GM18520 (cell line): ENCODE data around the gene TCAP.

ENCODE experiments used
- ATAC-seq: cut with Tn5 transposase; IDR thresholded peaks from one replicate; pipeline ENCODE4 v1.9.1; 2021; ENCODE audit not compliant: unreplicated experiment

The TCAP gene

DNA sequence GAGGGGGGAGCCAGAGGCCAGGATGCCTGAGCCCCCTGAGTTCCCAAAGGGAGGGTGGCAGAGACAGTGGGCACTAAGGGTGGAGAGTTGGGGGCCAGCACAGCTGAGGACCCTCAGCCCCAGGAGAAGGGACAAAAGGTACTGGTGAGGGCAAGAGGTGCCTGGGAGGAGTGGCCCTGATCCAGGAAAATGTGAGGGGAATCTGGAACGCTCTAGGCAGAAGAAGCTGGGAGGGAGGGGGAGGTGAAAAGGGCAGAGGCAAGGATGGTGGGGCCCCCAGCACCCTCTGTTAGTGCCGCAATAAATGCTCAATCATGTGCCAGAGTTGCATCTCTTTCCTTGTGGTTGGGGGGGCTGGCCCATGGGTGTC, 1.1 kb downstream of the TCAP start:
- no peak for ATAC-seq

DNA sequence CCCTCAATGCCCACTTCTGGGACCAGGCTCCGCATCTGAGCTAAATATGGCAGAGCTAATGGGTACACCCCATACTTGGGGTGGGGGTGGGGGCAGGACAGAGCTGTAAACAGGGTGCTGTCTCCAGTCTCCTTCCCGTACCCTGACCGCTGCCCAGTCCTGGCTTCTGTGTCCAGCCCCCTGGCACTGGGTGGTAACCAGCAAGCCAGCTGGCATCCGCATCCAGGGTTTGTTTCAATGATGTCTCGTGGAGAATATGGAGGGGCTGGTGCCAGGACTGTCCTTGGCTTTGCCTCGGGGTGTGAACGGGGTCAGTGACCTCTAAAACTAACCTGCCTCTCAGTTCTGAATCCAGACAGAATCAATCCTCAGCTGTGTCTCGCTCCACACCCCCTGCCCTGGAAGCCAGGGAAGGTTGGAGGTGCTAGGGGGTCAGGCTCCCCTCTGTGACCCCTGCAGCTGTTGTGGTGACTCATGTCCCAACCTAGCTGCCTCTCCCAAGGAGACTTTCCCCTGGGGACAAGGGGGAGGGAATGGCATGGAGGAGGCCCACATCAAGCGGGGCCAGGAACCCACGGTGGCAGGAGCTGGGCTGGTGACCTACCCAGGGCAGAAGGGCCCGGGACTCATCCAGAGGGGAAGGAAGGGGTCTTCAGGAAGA, 1.6 kb downstream of the TCAP start:
- ATAC-seq, result no peak

DNA sequence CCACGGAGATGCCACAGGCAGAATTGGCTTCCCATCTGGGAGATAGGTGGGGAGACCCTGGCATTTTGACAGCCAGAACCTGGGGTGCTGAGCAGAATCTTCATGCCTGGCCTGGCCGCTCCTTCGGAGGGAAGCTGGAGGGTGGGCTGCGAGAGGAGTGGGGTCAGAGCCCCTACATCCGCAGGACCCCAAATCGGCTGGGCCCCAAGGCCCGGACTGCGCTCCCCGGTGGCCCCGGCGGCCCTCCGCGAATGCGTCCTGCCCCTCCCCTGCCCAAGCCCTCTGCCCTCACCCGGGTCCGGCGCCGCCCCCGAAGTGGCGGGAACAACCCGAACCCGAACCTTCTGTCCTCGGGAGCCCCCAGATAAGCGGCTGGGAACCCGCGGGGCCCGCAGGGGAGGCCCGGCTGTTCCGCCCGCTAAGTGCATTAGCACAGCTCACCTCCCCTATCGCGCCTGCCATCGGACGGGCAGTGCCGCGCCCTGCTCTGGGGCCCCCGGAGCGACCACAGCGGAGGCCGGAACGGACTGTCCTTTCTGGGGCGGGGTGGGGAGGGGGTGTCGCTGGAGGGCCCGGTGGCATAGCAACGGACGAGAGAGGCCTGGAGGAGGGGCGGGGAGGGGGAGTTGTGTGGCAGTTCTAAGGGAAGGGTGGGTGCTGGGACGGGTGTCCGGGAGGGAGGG, 2.3 kb downstream of the TCAP start:
- ATAC-seq, result no peak

DNA sequence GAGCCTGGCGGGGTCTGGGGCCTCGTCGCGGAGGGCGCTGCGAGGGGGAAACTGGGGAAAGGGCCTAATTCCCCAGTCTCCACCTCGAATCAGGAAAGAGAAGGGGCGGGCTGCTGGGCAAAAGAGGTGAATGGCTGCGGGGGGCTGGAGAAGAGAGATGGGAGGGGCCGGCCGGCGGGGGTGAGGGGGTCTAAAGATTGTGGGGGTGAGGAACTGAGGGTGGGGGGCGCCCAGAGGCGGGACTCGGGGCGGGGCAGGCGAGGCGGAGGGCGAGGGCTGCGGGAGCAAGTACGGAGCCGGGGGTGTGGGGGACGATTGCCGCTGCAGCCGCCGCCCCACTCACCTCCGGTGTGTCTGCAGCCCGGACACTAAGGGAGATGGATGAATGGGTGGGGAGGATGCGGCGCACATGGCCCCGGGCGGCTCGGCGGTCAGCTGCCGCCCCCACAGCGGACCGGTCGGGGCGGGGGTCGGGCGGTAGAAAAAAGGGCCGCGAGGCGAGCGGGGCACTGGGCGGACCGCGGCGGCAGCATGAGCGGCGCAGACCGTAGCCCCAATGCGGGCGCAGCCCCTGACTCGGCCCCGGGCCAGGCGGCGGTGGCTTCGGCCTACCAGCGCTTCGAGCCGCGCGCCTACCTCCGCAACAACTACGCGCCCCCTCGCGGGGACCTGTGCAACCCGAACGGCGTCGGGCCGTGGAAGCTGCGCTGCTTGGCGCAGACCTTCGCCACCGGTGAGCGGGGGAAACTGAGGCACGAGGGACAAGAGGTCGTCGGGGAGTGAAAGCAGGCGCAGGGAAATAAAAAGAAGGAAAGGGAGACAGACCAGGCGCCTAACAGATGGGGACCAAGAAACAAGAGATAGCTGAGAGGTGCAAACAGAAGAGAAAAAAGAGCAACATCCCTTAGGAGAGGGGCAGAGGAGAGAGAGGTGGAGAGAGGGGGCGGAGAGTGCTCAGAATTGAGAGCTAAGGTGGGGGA, 3.1 kb downstream of the TCAP start, which contains the start of gene PNMT:
PNMT (plus strand) TSS at position 509 of the 980 bp plus-strand sequence; CDS start at position 532, 23 bp downstream.
- ATAC-seq, result no peak

DNA sequence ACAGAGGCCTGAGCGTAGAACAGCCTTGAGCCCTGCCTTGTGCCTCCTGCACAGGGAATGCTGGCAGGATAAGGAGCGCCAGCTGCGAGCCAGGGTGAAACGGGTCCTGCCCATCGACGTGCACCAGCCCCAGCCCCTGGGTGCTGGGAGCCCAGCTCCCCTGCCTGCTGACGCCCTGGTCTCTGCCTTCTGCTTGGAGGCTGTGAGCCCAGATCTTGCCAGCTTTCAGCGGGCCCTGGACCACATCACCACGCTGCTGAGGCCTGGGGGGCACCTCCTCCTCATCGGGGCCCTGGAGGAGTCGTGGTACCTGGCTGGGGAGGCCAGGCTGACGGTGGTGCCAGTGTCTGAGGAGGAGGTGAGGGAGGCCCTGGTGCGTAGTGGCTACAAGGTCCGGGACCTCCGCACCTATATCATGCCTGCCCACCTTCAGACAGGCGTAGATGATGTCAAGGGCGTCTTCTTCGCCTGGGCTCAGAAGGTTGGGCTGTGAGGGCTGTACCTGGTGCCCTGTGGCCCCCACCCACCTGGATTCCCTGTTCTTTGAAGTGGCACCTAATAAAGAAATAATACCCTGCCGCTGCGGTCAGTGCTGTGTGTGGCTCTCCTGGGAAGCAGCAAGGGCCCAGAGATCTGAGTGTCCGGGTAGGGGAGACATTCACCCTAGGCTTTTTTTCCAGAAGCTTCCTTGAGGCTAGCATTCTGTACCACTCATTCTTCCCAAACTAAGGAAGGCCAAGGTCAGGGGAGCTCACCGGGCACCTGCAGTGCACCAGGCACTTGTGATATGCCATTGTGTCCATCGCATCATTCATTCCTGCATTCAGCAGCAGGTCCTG, 5.0 kb downstream of the TCAP start:
- ATAC-seq, result no peak

DNA sequence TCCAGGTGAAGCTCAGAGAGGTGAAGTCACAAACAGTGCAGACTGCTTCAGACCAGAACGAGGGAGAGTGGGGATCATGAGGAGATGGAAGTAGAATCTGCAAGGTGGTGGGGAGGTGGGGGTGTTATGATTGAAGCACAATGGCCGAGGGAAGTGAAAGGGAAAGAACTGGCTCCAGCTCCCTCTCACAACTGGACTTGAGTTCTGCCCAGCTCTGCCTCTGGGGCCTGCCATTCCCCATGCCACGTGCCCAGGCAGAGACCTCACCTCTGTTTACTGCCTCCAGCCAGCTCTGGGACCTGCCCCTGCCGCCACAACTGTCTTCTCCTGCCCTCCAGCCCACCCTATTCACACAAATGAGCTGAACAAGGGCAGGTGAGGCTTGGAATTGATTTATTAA, 5.6 kb downstream of the TCAP start:
- ATAC-seq, result no peak

DNA sequence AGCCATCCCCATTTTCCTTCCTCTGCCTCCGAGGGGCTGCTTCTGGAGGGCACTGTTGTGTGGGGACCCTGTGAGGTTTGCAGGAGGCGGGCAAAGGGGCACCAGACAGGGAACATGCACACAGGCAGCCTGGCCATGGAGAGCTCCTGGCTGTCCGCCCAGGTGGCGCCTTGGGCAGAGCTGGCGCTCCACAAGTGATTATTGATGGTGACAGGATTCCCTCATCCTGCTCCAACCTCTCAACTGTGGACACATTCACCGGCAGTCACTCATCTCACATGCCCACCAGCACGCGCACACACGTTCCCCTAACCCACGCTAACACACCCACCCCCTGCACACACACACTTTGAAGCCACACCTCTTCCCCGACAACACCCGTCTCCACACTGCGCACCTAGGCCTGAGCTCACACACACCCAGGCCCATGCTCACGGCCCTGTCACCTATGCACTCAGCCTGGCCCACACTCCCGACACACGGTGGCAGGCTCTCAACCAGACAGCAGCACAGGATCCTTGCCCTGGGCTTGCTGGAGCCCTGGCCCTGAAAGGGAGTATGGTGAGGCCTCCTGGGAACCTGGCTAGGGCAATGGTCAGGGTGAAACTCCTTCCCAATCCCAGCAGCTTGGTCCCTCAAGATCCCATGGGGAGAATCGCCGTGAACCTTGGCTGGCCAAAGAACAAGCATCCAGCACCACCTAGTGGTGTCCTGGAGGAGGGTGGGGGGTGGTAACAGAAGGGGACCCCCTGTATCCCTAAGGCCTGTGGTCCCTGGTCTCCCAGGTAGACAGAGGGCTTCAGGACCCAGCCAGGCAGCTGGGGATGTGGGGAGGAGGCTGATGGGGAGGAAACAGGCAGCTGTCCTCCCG, 6.7 kb downstream of the TCAP start:
- ATAC-seq, result no peak

DNA sequence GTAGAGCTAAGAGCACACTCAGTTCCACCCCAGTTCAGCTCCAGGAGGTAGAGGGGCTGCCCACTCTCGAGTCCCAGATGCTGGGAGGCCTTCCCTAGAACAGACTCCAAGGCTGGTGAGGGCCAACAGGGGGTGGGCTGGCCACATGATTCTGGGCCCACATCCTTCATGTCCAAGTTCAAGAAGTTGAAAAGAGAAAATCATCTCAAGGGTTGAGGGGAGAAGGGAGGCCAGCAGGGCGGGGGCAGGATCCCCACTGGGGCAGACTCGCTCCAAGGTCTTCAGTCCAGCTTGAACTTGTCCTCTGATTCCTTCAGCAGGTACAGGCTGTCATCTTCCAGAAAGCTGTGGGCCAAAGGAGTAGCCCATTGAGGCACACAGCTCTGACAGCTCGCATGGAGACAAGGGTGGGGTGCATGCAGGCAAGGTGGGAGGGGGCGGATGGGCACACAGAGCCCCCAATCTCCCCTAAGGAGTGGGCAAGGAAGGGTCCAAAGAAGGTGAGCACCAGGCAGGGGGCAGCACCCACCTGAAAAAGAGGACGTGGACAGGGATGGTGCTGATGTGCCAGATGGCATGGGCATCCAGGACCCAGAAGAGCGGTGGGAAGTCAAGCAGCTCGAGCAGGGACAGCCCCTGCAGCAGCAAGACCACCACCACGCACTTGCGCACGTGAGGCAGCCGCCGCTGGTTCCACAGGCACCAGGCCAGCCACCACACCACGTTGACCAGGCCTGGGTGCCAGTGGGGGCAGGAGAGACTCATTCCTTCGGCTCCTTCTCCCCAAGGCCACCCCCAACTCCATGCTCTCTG, 7.6 kb downstream of the TCAP start:
- ATAC-seq, result no peak

DNA sequence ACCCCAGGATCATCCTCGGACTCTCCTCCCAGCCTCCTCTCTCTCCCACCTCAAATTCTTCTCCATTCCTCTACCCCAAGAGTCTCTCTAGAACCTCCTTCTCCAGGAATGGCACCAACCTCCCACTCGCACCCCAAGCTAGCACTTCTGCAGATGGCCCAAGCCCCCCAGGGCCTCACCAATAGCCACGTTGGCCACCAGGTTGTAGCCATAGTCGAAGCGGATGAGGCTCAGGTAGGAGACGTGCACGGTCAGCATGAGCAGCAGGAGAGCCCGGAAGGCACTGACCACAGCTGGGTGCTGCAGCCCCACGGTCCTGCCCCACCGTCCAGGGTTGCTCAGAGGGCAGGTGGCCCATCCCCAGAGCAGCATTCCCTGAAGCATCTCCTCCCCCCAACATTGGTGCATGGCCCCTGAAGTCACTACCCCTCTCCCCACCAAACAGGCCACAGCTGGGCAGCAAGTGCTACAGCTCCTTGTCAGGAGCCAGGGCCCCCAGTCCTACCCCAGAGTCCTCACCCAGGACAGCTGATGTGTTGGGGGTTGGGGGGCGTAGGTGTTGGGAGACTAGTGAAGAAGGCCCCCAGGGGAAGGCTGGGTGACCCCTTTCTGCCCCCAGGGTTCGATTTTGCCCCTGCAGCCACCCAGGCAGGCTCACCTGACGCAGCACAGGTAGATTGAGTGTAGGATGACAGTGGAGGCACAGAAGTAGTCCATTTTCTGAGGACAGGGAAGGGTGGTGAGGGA, 8.4 kb downstream of the TCAP start:
- no peak for ATAC-seq

DNA sequence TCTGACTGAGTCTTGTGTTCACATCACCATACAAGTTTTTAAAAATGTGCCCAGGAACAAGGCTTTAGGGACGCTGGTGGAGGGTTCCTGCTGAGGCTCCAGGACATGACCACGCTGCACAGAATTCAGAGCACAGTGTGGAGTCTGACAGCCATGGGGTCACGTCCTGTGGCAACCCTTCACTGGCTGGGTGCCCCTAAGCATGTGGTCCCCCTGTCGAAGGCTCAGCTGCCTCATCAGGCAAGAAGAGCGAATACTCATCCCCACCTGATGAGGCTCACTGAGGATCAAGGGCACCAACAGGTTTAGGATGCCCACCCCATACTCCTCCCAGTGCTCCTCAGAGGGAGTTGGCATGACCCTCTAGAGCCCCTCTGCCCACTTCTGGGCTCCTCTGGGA, 9.0 kb downstream of the TCAP start:
- no peak for ATAC-seq

DNA sequence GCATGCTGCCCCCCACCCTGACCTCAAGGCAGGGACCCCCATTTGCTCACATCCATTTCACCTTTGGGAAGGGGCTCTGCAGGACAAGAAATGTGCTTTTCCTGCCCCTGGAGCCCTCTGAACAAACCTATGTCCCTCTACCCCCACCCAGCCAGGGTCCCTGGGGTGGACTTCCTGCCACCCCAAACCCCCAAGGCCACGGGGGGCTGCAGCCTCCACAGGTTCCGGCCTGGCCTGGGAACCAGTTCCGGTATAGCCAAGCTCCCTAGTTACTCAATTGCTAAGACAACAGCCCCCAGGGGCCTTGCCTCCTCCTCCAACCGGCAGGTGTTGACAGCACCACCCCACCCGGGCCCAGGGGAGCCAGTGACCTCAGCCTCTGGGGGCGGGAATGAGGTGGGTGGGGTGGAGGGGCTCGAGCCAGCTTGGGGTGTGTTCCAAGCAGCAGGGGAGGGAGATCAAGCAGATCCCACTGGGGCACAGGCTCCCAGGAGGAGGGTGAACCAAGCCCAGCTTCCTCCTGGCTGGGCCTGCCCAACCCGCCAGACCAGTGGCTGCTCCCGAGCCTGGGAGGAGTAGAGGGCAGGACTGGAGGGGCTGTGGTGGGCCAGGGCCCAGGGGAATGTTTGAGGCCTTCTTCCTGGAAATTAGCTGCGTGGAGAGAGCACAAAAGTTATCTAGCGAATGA, 9.7 kb downstream of the TCAP start:
- no peak for ATAC-seq

DNA sequence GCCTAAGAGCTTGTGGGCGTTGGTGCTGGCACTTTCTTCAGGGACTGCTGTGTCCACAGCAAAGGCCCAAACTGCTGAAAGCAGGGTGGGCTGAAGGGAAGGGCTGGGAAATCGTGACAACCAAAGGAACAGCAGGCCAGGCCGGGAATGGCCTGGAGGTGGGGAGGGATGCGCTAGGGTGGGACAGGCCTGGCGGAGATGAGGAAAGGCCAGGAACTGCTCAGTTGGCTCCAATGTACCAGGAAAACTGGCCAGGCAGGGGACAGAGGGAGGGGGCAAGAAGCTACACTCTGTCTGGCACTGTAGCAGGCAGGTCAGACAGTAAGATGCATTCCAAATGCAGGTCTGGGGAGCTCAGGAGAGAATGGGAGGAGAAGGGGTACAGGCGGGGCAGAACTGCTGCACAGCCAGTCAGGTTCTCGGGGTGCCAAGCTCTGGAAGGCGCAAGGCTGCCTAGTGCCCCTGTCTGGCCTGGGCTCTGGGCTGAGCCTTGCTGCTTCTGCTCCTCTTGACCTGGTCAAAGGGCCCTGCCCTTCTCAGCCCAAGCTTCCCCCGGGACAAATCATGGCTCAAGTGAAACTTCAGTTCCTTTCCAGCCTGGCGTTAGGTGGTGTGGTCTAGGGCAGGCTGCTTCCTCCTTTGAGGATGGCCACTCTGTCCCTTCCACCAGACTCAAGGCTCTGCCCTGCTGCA, 10.4 kb downstream of the TCAP start:
- no peak for ATAC-seq

DNA sequence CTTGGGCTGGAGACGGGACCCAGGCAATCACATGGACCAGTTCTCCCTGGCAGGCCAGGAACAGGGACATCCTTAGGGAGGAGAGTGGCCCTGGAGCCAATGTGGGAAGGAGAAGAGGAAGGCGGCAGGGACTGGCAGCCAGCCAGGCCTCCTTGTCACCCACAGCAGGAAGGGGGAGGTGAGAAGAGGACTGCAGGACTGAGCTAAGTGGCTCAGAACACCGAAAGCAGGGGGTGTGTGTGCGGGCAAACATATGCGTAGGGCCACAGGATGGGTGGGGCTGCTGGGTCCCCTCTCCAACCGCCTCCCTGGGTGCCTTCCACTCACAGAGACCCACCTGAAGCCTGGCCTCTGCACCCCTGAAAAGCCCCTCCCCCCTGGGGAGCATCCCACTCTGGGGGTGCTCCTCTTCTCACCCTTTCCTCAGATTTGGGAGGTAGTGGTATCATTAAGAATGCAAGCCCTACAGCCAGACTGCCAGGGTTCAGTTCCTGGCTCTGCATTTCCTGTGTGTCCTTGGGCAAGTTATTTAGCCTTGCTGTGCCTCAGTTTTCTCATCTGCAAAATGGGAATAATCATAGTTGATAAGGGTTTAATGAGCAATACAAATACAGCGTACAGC, 11.2 kb downstream of the TCAP start:
- no peak for ATAC-seq

DNA sequence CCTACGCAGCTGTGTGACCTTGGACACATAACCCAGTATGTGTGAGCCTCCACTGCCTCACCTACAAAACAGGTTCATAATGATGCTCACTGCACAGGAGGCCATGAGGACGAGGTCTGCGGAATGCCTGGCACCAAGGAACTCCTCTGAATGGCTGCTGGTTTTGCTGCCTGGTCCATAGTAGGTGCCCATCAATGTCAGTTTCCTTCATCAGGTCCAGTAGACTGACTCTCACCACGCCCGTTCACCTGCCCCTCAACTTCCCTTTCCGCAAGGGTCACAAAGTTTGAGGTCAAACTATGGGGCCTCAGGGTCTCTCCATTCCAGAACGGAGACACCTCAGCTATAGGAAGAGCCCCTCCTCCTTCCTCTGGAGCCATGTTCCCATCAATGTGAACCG, 11.9 kb downstream of the TCAP start:
- ATAC-seq, result no peak

DNA sequence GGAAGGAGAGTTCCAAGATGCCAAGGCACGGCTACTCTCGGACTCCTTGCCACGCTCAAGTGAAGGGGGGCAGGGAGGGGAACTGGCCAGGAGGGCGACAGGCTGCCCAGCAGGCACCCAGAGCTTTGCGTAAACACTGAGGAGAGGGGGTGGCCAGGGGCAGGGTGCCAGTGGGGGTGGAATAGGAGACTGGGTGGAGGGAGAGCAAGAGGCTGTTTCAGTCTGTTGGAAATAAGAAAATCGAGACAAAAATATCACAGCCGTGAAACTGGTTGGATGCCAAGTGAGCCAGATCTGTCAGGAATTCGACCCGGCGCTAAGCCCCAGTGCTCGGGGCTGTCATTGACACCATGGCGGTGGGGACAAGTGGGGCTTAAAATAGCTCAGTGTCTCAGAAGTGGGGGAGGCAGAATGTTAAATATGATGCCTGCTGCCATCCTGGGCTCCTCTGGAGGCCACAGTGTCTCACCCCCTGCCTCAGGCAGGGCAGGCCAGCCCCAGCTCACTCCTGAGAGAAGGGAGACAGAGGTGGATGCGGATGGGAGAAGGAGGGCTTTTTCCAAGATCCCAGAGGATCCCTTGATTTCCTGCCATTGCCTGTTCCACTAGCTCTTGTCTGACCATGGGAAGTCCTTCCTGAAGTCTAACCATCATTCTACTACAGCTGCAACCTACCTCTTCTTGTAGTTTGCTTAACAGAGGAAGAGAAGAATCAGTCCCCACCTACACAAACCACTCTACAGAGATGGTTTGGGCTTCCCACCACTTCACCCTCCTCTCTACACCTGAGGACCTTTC, 12.6 kb downstream of the TCAP start:
- ATAC-seq, result no peak
